GM10847 (cell line): ENCODE measurements around the gene STK26.

ENCODE experiments used
- POLR2A ChIP-seq: IDR thresholded peaks from 2 replicates; pipeline ENCODE4 v1.6.1; 2011; ENCODE audit not compliant: insufficient read length; ENCODE audit errors: extremely low read depth

Gene STK26

GRCh38 chrX:132030264-132030663 lies 7.2 kb downstream of the STK26 start:
- TF ChIP-seq POLR2A = no peak

DNA sequence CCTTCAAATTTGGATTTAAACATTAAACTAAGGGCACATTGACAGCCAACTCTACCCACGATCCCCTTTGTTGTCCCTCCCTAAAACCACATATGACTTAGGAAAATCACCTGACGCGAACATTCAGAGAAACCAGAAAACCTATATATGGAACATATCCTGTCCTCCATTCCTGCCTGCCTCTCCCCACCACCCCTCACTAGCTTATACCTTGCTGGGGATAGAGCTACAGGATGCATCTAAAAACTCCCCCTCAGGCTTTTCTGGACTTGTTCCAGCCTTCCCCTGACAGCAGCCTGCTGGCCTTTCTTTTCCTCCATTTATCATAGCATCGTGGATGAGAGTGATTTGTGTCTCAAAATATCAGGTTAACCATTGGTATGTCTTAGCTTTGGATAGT lies 8.8 kb downstream of the STK26 start:
- TF ChIP-seq POLR2A = no peak

DNA sequence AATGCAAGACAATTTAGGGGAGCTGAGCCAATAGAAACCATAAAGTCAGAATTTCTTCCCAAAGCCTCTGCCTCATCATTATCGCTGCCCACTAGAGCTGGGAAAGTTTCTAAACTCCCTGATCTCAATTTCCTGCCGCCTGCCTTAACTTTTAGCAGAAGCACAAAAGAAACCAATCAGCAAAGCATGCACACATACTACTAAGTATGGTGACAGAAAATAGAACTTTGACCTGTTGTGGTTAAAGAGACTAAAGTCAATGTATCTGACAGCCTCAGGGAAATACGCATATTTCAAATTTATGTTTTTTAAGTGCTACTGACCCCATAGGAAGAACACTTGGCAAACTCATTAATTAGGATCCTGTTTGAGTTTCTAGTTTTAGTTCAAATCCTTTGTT lies 10.1 kb downstream of the STK26 start:
- TF ChIP-seq POLR2A = no peak

DNA sequence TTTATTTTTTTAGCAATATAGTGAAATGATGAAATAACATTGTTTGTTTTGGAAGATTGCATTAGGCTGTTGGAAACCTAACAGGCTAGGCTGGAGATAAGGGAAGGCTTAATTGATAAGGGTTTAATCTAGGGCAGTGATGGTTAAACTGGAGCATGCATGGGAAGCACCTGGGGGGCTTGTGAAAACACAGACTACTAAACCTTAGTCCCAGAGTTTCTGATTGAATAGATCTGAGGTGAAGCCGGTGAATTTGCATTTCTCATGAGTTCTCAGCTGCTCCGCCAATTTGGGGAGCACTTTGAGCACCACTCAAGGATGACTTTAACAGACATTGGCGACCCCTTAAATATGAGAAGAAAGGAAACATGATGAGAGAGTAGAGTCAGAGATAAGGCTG lies 11.5 kb downstream of the STK26 start:
- no peak for TF ChIP-seq POLR2A

DNA sequence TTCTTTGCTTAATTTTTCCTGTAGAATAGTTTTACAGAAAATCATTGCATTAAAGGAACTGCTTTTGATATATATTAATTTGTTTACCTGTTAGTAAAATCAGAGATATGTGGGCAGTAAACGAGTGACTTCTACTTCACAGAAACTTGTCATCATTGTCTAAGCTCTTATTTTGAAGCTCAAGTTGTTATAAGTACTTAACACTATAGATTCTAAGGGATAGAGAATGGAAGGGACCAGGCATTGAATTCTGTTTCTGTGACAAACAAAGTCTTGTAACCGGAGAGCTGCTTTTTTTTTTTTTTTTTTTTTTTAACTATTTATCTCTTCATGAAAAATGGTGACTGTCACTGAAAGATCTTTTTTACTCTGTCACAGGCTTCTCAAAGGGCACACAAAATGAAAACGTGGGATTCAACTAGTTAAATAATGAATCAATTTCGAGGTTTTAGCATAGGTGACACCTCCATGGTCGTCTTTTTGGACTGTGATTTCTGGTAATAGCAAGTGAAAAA lies 14.4 kb downstream of the STK26 start:
- TF ChIP-seq POLR2A = no peak

DNA sequence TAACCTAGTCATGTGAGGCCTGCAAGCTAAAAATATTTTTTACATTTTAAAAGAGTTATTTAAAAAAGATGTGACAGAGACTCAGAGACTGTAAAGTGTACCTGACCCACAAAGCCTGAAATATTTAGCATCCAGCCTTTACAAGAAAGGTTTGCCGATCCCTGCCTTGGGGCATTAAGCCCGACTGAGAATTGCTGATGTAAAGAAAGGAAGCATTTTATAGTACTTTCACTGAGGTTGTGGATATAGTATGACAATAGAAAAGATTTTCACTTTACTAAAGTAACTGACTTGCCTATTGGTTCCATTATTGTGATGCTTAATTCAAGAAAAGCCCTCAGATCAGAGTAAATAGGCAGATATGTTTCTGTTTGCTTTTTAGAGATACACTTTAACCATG lies 17.0 kb downstream of the STK26 start:
- no peak for TF ChIP-seq POLR2A

- no peak for TF ChIP-seq POLR2A
Observed at GRCh38 chrX:132041015-132041414, 17.9 kb downstream of the STK26 start.

- no peak for TF ChIP-seq POLR2A
Observed at GRCh38 chrX:132043977-132044376, 20.9 kb downstream of the STK26 start.

DNA sequence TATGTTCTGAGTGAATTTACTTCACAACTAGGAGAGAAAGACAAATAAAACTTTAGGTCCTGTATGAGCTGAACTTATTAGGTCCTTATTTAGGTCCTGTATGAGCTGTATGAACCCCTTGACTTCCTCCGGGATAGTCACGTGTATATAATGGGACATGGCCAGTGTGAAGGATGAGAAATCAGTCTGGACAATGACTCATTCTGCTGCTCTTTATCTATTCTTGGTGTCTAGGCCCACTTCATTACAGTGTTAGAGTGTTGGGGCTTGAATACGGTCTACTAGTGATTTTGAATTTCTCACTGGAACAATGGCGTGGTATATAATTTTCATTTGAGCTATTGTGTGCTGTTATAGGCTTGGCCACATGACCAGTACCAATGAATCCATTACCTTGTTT lies 21.9 kb downstream of the STK26 start:
- TF ChIP-seq POLR2A = no peak

GRCh38 chrX:132045456-132045855 lies 22.4 kb downstream of the STK26 start:
- no peak for TF ChIP-seq POLR2A

- no peak for TF ChIP-seq POLR2A
Observed at GRCh38 chrX:132046533-132046932, 23.4 kb downstream of the STK26 start.

DNA sequence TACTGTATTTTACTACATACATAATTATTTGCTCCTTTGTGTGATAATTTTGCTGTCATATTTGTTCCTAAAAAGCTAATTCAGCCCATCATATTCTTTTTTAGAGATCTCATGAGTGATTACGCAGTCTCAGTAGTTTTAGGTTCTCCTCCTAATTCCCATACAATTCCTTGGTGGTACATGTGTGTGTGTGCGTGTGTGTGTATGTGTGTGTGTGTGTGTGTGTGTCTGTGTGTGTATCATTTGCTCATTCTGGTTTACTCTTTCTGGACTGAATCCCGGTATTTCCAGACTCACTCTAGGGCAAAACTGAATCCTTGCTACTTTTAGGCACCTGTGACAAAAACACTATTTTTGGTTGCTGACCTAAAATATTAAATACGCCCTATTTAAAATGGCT lies 34.9 kb downstream of the STK26 start:
- no peak for TF ChIP-seq POLR2A

GRCh38 chrX:132058975-132059374 lies 35.9 kb downstream of the STK26 start:
- TF ChIP-seq POLR2A = no peak

GRCh38 chrX:132059973-132060540 lies 37.0 kb downstream of the STK26 start:
- no peak for TF ChIP-seq POLR2A

DNA sequence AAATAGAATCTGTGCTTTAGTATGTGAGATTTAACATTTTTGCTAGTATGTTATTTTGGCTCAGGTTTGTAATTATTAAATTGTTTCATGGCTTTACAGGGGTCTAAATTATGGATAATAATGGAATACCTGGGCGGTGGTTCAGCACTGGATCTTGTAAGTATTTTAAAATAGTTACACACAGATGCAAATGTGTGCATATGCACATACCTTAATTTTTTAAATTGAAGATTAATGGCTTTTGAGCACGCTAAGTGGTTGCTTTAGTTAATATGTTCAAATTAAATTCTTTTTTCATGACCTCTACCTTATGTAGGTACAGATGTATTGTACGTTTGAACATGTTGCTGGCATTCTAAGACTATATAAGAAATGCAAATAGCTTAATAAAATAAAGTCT lies 40.2 kb downstream of the STK26 start:
- TF ChIP-seq POLR2A = no peak

DNA sequence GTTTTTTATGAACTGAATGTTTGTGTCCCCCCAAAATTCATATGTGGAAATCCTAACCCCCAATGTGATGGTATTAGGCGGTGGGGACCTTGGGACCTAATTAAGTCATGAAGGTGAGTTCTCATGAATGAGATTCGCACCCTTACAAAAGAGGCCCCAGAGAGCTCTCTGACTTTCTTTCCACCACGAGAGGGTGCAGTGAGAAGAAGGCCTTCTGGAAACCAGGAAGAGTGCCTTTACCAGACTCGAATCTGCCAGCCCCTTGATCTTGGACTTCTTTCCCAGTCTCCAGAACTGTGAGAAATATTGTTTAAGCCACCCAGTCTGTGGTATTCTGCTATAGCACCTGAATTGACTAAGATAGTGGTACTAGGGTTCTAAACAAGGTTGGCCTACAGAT lies 40.8 kb downstream of the STK26 start:
- no peak for TF ChIP-seq POLR2A

GRCh38 chrX:132068405-132068804 lies 45.3 kb downstream of the STK26 start:
- TF ChIP-seq POLR2A = no peak

DNA sequence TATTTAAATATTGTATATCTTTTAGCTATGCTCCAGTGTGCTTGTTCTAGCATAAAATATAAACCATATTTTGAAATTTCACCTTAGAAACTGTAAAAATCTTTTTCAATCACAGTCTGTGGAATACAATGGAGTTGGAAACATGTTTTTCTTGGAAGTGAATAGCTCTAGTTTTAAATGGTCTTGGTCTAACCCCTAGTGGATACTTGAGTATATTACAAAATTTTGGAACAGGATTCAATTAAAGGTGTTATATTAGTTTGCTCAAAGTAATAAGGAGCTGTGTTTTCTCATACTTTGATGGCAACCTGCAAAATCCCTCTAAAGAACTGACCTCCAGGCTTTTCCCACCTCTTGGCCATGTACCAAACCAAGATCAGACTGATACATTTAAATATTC lies 48.2 kb downstream of the STK26 start:
- TF ChIP-seq POLR2A = no peak

DNA sequence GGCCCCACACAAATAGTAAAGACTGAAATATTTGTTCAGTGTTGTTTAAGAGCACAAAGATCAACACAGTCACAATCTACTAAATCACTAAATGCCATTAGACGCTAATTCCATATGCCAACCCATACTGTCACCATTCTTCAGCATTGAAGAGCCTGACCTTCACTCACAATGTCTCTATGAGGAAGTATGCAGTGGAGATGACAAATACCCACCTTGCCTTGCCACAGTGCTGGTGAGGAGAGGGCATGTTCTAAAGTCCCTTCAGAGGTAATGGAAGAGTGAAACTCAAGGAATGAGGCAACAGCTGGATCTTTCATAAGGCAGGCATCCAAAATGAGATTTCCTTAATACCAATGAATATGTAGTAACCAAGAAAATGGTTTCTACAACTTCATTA lies 54.3 kb downstream of the STK26 start:
- no peak for TF ChIP-seq POLR2A
